Jurkat, Clone E6-1 (cell line): Measurements from ENCODE around the gene ATP1B1.

Experiments
- DNase-seq: peaks from one replicate; pipeline ENCODE4 v3.0.0-alpha.2; 2011; ENCODE audit warnings: low read depth, low spot score
- H3K4me3 ChIP-seq: 2 replicates; pipeline ENCODE4 v1.5.1; 2011; ENCODE audit warnings: mild to moderate bottlenecking, low read length, control low read depth, moderate library complexity

The ATP1B1 gene

DNA sequence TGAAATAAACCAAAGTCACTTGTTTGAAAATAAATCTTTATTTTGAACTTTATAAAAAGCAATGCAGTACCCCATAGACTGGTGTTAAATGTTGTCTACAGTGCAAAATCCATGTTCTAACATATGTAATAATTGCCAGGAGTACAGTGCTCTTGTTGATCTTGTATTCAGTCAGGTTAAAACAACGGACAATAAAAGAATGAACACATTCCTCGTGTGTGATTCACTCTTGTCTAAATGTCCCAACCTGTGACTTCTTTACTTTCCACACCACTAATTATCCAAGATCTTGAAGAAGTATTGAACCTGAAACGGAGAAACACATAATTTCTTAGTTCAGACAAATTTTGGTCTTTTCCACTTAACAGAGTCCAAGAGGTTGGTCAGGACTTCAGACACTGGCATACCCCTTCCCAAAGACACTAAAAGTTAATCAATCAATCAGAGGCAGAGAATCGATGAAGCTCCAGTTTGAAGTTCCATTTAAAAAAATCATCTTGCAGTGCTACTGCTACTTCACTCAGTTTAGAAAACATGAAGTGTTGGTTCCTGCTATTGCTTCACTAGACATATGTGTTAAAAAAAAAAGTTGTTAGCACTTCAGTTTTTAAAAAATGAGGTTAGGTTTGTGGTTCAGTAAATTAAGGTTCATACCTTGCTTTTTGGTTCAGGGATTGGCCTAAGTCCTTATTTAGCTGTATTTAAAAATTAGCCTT is 26.2 kb downstream of the ATP1B1 start:
- no peak for DNase-seq
- no peak overlapping the region for H3K4me3 ChIP-seq

DNA sequence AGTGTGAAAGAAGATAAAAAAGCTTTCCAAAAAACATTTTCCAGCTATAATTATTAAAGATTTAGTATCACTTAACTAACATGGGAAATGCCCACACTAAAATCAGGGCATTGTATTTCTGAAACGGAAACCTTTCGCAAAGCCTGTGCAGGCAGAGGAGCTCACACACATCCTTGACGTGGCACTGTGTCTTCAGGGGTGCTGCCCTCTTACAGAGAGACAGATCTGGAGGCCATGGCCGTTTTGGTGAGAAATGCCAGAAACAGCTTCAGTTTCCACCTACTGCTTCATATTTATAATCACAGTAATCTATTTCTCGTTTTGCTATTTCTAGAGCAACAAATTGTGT is 26.7 kb downstream of the ATP1B1 start:
- H3K4me3 ChIP-seq = no peak overlapping the region
- DNase-seq = no peak

DNA sequence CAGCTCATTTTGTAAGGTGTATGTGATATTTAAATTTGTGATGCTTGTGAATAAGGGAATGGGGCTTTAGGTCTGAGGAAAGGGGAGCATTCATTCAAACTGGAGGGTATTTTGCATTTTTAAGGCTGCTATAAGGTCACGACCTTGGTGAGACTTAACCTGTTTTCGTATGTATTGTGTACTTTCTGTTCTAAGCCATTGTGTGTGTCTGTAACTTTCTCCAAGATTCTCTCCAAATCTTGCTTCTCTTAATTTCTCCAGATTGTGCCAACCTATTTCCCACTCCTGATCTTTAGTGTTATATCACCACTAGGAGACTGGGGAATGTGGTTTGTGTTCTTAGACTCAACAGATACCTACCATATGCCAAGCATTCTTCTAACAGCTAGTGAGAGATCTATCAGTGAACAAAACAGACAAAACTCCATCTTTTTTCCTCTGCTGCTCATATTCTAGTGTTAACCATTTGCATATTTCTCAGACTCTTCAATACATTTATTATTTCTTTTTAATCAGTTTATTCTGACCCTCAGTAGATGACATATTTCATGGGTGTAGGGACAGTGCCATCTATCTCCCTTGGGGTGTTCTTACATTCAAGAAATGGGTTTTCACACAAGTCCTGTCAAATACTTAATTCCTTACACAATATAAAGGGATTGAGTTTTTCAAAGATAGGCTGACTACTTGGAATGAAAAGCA is 27.5 kb downstream of the ATP1B1 start:
- H3K4me3 ChIP-seq = no peak overlapping the region
- no peak for DNase-seq

DNA sequence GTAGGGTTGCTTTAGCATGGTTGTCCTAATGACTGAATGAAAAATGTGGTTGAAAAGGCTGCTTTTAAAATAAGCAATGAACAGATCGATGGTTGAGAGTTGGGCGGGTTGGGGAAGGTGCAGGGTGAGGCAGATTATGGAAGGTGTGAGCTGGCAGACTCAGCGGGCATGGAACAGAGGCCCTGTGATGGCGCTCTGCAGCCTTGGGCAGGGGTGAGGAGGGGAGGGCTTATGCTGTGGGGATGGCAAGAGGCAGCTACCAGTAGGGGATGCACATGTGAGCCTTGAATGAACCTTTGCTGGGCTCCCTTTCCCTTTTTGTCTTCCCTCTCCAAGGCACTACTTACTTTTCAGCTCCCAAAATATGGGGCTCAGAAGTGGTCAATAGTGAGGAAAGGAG is 30.9 kb downstream of the ATP1B1 start:
- no peak for DNase-seq
- H3K4me3 ChIP-seq = no peak overlapping the region

DNA sequence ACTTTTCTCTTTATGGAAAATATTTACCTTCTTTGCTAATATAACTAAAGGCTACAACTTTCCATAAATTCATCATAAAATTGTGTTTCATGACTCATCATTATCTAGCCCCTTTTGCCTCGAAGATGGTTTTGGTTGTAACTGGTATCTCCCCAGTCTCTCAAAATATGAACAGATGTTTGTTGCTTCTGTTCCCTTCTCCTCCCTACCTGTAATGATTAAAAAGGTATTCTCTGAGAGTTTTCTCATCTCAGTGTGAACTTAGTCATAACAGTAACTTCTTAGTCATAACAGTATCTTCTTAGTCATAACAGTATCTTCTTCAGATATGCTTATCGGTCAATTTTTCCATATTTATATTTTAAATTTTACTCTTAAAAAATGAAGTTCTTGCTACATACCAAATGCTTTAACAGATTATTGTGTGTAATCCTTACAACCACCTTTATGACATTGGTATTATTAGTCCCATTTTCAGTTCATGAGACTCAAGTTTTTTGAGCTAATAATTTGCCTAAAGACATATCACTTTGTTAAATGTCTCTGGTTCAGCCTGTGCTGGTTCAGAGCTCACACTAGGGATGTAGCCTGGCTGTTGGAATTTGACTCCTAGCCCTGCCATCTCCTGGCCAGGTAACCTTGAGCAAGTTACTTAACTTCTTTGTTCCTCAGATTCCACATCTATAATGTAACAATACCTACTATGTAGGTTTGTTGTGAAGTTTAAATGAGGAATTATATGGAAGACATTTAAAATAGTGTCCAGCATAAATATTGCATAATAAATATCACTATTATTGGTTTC is 32.6 kb downstream of the ATP1B1 start:
- DNase-seq = no peak
- no peak overlapping the region for H3K4me3 ChIP-seq

DNA sequence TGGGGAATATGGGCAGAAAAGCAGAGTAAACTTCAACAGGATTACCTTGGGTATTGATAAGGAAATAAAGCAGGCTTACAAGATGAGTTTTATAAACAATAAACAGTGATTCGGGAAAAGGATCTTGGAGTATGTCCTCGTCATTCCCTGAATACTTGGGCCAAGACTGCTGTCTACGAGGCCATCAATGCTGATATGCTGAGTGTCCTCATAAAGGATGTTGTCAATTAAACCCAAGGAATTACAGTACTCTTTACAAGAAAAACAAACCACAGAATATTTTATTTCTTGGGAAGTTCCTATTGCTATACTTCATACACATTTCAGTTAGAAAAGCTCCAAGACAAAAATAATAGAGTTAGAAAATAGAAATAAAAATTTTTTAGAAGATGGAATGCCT is 34.9 kb downstream of the ATP1B1 start:
- no peak overlapping the region for H3K4me3 ChIP-seq
- no peak for DNase-seq

DNA sequence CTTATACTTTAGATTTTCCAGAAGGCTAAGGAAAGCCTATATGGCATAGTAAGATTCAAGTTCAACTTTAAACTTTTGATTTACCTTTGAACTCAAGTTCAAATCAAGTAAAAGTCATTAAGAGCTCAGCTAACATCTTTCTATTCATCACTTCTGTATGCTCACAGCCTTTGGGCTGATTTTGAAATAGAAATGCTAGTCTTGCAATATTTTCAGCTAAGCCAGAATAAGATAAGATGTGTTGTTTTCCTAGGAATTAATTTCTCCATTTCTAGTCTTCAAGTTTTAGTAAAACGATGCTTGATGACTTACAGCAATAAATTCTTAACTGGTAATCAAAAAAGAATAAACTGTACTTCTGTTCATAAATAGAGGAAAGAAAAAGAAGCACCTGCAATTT is 35.6 kb downstream of the ATP1B1 start:
- DNase-seq = no peak
- no peak overlapping the region for H3K4me3 ChIP-seq

DNA sequence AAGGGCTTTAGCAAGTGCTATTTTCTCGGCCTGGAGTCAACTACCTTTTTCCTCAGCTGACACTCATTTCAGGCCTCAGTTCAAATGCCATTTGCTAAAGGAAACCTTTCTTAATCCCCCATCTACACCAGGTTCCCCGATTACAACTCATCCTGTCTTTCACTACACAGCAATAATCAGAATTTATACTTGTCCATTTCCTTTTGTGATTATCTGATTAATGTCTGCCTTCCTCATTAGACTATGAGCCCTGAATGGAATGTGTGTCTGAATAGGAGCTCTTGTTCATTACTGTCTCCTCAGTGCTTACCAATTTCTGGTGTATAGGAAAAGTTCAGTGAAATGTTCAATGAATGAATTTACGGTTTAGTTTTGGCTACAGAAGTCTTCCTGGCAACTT is 36.9 kb downstream of the ATP1B1 start:
- DNase-seq = no peak
- no peak overlapping the region for H3K4me3 ChIP-seq

DNA sequence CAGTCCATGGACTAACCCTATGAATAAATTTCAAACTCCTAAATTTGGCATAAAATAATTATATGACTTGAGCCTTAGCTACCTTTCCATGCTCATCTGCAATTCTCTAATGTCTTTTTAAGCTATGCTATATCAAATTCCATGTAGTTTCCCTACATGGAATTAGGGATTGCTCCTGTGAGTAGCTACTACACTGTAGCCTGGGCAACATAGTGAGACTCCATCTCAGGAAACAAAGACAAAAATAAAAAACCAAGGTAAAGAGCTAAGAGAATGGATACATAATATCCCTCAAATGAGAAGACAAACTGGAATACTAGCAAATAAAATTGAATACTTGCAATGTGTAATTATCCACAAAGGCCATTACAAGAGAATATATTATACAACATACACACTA is 37.5 kb downstream of the ATP1B1 start:
- H3K4me3 ChIP-seq = no peak overlapping the region
- DNase-seq = no peak

DNA sequence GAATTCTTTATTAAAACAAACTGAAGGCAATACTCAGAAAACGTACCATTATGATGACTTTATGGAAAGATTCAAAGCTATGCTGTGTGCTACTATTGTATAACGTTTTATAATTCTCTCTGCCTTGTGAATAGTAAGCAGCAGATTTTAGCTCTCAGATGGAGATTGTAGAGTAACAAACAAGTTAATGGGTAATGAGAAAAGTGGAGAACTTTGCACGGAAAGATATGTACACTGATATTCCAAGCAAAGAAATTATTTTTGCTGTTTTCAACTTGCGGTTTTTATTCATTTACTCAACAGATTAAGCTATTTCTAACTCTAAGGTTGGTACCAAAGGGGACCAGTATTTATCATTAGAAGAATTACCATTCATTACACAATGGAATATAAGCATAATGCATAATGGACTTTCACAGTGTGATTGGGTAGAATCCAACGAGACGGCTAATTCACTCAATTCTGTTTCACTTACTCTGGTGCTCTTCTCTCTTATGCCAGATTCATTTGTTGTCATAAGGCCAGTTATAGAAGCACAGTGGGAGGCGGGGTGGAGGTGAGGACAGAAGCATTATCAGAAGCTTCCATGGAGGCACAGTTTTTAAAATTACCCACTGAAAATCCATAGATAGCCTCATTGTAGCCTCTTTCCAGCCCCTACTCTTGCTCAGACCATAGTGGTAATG is 38.6 kb downstream of the ATP1B1 start:
- no peak overlapping the region for H3K4me3 ChIP-seq
- DNase-seq = no peak

DNA sequence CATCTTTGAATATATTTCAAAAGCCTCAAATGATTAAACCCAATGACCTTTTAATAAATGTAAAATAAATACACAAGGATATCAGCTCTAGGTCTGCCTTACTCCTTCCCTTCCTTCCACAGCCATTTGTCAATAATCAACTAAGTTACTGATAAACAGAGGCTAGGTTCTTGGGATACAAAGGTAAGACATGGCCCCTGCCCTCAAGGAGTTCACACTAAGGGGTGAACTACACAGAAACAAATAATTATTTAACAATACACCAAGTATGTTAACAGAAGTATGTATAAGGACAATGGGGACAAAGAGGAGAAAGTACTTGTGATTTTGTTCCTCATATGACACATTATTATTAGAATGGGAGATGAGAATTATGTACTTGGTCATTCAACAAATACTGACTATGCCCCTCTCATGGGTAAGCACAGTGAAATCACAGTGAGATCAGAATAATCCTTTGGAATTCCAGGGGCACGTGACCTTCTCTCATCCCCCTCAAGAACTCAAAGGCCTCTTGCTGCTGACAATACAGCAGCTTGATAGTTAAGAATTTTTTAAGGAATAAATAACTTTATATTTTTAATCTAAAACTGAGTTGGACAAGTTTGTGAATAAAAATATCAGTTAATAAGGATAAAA is 40.2 kb downstream of the ATP1B1 start:
- no peak for DNase-seq
- H3K4me3 ChIP-seq = no peak overlapping the region

DNA sequence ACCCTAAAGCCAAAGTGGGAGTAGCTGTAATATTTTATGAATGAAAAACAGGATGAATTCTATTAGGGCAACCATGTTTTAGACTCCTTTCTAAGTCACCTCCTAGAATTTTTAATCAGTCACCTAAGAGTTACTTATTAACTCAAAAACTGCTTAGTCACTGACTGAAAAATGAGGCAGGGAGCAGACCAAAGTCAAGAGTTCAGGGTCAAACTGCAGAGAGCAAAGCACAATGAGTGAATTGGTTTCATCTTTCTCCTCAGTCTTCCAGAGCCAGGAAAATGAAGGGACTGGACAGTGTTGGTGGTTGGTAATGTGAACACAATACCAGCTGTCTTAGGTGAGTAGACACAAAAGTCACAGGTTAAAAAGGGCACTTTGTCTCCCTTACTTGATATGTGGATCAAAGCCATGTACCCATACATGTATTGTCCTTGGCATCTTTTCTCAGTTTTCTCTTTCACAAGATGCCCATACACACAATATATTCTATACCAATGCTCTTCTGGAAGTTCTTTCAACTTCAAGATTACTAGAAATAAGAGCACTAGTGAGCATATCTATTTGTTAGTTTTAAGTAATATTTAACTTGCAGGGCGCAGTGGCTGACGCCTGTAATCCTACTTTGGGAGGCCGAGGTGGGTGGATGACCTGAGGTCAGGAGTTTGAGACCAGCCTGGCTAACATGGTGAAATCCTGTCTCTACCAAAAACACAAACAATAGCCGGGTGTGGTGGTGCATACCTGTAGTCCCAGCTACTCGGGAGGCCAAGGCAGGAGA is 42.2 kb downstream of the ATP1B1 start:
- H3K4me3 ChIP-seq = no peak overlapping the region
- DNase-seq = no peak

DNA sequence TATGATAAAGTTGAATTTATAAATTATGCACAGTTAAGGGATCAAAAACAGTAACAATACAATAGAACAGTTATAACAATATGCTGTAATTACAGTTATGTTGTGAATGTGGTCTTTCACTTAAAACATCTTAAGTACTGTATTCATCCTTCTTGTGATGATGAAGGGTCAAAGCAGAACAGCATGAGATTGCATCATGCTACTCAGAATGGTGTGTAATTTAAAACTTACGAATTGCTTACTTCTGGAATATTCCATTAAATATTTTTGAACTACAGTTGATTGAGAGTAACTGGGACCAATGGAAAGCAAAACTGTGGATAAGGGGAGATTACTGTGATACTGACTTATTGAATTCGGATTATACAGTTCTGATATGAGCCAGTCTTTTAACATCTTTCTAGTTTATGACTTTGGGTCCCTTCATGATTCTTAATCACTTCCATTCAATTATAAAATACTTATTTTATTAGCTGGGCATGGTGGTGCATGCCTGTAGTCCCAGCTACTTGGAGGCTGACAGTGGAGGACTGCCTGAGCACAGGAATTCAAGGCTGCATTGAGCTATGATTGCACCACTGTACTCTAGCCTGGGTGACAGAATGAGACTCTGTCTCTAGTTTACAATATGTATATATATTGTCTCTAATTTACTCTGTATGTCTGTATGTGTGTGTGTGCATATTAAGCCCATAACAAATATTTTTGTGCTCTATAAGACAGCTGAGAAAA is 43.2 kb downstream of the ATP1B1 start:
- H3K4me3 ChIP-seq = no peak overlapping the region
- DNase-seq = no peak

DNA sequence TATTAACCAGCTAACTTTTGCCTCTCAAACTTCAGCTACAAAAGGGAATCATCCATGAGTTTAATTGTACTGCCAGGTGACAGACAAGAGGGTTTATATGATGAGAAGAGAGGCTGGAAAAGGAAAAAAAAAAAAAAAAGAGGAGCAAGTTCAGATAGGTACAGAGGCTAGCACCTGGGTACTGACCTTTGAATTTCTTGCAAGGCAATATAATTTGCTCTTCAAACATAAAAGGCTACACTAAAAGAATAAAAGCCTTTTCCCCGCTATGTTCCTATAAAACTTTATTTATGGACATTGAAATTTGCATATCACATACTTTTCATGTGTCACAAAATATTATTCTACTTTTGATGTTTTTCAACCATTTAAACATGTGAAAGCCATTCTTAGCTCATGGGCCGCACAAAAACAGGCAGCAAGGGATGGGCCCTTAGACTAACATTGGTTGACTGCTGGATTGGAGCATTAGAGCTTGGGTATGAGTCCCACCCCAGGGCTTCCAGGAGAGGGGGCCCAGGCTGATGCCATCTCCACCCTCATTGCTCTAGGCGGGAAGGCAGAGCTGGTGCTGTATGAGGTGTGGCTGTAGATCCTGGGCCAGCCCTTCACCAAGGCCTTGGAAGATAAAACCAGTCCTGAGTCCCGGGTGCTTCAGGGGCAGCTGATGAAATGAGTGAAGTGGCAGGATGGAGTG is 44.3 kb downstream of the ATP1B1 start:
- DNase-seq = no peak
- no peak overlapping the region for H3K4me3 ChIP-seq

DNA sequence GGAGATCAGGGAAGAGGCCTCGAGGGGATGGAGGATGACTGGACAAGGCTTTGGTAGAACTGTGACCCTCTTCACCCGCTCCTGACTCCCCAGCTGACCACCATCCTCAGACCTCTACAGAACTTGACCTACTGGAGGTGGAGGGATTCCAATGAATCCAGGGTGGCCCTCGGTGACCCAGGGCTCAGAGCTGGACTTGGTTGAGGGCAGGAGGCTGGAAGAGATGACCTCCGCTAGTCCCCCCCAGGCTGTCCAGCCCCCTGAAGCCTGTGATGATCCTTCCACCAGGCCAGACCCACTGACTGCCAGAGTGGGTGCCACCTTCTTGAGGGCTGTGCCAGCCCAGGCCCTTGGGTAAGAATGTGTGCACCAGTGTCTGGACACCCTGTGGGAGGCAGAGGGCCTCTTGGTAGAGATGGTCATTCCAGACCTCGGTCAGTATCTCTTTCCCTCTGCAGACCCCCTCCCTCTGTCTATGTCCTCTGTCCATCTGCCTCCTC is 44.9 kb downstream of the ATP1B1 start:
- no peak overlapping the region for H3K4me3 ChIP-seq
- no peak for DNase-seq

DNA sequence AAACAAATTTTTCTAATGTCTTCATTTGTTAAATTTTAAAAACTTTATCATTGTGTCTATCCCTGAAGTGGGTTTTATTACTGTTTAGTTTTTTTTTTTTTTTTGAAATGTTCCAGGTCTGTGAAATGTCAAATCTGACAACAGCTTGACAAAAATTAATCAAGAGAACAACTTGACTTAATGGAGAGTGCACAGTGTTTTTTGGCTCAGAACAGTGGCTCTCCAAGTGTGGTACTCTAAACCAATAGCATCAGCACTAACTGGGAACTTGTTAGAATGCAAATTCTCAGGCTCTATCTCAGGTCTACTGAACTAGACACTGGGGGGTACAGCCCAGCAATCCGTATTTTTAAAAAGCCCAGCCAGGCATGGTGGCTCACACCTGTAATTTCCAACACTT is 49.2 kb downstream of the ATP1B1 start:
- no peak overlapping the region for H3K4me3 ChIP-seq
- no peak for DNase-seq

DNA sequence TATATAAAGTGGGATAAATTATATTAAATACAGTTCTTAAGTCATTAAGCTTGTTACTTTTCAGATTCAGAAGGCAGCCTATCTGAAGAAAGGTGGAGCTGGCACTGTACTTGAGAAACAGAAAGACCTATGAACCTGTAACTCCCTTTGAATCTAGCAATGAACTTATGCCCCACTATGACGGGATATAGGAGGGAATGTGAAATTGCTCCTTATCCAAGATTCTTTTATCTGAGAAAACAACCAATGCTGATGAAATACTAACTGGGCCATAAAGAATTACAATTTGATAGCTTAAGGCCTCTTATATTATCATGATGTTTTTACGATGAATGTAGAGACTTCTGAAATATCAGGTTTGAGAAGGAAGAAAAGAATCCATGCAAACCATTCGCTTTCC is 50.1 kb downstream of the ATP1B1 start:
- H3K4me3 ChIP-seq = no peak overlapping the region
- DNase-seq = no peak
